MCF 10A (cell line): ENCODE measurements around the gene ALDH3B2. TPM values are rescaled to one million over a fixed set of nuclear protein-coding genes. Genes with fewer than 3 reads are reported as not detected.

ENCODE experiments used
- BruUV-seq: library from RNA; stranded (reverse); fragments of 400-500 nt; replicated peaks from 2 replicates; lab custom pipeline; 2021; lab: Mats Ljungman, UMichigan
- CTCF ChIA-PET: fragments of 300-600 bp; sonication (Branson Sonifier 250); formaldehyde crosslinking; extraction: SDS; loops from one replicate; lab custom pipeline; 2021; ENCODE audit warnings: antibody characterized with exemption, inconsistent platforms; lab: Yijun Ruan, JAX
- POLR2A ChIA-PET: fragments of 300-600, 350-650 bp; sonication (Branson Sonifier 250); formaldehyde crosslinking; extraction: SDS; loops from one replicate; lab custom pipeline; 2020; ENCODE audit warnings: antibody characterized with exemption, inconsistent platforms; lab: Yijun Ruan, JAX
- DNase-seq: peaks from one replicate; pipeline ENCODE4 v3.0.0-alpha.2; 2018; ENCODE audit not compliant: unreplicated experiment
- H3K27ac Mint-ChIP-seq: one replicate; pipeline ENCODE4 v1.8.0; 2022; ENCODE audit warnings: mild to moderate bottlenecking, low read depth, mixed read lengths; ENCODE audit not compliant: unreplicated experiment
- H3K27me3 Mint-ChIP-seq: one replicate; pipeline ENCODE4 v1.8.0; 2022; ENCODE audit warnings: mixed read lengths; ENCODE audit not compliant: insufficient read depth, unreplicated experiment
- H3K36me3 Mint-ChIP-seq: one replicate; pipeline ENCODE4 v1.8.0; 2022; ENCODE audit warnings: mild to moderate bottlenecking, moderate library complexity, mixed read lengths; ENCODE audit not compliant: insufficient read depth, unreplicated experiment
- H3K4me1 Mint-ChIP-seq: one replicate; pipeline ENCODE4 v1.8.0; 2022; ENCODE audit warnings: mixed read lengths; ENCODE audit not compliant: insufficient read depth, unreplicated experiment
- H3K4me3 Mint-ChIP-seq: one replicate; pipeline ENCODE4 v1.8.0; 2022; ENCODE audit warnings: mild to moderate bottlenecking, moderate library complexity, mixed read lengths; ENCODE audit not compliant: unreplicated experiment
- H3K9me3 Mint-ChIP-seq: one replicate; pipeline ENCODE4 v1.8.0; 2022; ENCODE audit warnings: mixed read lengths; ENCODE audit not compliant: unreplicated experiment
- intact Hi-C: fragments of 100-400 bp; cut with micrococcal nuclease; formaldehyde crosslinking; loops from 2 replicates; pipeline ENCODE4 v1.14.1; 2022
- total RNA-seq: library from RNA; stranded (reverse); gene quantifications from 2 replicates; pipeline ENCODE4 v1.2.3, GENCODE V29; 2022
- TF ChIP-seq, protein P1 (sequence below): fragments of 200-600 bp; IDR thresholded peaks from one replicate; pipeline ENCODE4 v1.8.0; 2022; ENCODE audit warnings: antibody characterized with exemption, mild to moderate bottlenecking; ENCODE audit not compliant: unreplicated experiment

ALDH3B2 gene
- total RNA-seq, 1 experiment from 2014 or later: not detected

DNA sequence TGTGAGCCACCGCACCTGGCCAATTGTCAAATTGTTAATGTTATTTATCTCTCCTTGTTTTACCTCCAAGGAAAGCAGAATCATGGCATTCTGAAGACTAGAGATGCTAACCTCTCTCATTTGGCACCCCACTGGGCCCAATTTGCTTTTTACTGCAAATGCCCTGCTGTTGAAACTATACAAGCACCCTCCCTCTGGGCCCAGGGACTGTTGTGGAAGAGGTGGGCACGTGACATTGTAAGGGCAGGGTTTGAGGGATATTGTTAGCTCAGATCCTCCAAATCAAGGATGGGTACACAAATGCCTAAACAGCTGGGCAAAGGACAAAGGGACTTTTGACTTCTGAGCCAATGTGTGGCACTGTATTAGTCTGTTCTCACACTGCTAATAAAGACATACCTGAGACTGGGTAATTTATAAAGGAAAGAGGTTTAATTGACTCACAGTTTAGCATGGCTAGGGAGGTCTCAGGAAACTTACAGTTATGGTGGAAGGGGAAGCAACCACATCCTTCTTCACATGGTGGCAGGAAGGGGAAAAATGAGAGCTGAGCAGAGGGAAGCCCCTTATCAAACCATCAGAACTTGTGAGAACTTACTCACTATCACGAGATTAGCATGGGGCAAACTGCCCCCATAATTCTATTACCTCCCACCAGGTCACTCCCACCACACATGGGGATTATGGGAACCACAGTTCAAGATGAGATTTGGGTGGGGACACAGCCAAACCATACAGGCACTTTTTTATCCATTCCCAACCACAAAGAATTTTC lies 6.5 kb upstream of the ALDH3B2 start:
- Mint-ChIP-seq H3K9me3 (peaks cover 8% of the 10 kb centered on the region), H3K36me3 (no peaks in the 10 kb centered on the region), H3K4me1 (no peaks in the 10 kb centered on the region), H3K27ac (no peak overlapping the region), H3K27me3 (peaks cover 27% of the 10 kb centered on the region), H3K4me3 (no peak overlapping the region)
- intact Hi-C loops: no loop called here
- BruUV-seq: no TSS peak
- ChIA-PET CTCF (interaction anchor here (0.5 to 1.2 kb wide), 2 partner anchors 10 to 12 kb away, joined by 3 read pairs; no protein-coding TSS in a partner anchor), POLR2A (interaction anchor here (1.3 kb wide), 1 partner anchor 11 kb away, joined by 3 read pairs; no protein-coding TSS in a partner anchor)
- TF ChIP-seq, protein P1, sequence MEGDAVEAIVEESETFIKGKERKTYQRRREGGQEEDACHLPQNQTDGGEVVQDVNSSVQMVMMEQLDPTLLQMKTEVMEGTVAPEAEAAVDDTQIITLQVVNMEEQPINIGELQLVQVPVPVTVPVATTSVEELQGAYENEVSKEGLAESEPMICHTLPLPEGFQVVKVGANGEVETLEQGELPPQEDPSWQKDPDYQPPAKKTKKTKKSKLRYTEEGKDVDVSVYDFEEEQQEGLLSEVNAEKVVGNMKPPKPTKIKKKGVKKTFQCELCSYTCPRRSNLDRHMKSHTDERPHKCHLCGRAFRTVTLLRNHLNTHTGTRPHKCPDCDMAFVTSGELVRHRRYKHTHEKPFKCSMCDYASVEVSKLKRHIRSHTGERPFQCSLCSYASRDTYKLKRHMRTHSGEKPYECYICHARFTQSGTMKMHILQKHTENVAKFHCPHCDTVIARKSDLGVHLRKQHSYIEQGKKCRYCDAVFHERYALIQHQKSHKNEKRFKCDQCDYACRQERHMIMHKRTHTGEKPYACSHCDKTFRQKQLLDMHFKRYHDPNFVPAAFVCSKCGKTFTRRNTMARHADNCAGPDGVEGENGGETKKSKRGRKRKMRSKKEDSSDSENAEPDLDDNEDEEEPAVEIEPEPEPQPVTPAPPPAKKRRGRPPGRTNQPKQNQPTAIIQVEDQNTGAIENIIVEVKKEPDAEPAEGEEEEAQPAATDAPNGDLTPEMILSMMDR: no peak
- DNase-seq: no peak

DNA sequence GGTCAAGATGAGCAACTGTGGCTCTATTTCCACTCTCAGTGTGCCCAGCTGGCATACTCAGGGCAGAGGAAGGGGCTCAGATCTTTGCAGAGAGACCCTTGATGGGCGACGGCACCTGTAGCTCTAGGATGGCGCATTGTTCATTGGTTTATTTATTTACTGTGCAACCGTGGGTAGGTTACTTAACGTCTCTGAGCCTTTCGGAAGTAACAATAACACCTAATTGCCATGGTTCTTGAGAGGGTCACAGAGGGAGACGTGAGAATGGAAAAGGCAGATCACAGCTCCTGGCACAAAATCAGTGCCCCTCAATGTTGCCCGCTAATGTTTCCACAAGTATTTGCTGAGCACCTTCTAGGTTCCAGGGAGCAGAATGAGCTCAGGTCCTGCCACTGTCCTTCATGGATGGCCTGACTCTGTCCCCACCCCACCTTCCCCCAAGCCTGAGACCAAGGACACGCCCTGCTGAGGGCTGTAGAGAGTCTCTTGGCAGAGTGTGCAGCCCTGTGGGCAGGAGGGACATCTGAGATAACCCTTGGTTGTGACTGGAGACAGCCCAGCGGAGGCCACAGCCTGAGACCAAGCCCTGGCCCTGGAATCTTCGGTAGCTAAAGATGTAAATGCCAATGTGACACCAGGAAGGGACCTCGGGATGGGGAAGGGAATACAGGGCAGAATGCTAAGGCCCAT lies 780 bp upstream of the ALDH3B2 start:
- intact Hi-C loops: no loop called here
- H3K9me3 Mint-ChIP-seq: peaks cover 8% of the 10 kb centered on the region
- BruUV-seq: no TSS peak
- no peak overlapping the region for H3K4me3 Mint-ChIP-seq
- no peak for DNase-seq
- H3K27ac Mint-ChIP-seq: no peak overlapping the region
- peaks cover 49% of the 10 kb centered on the region for H3K27me3 Mint-ChIP-seq
- TF ChIP-seq, protein P1: no peak
- H3K36me3 Mint-ChIP-seq: no peaks in the 10 kb centered on the region
- H3K4me1 Mint-ChIP-seq: no peaks in the 10 kb centered on the region
- CTCF ChIA-PET: interaction anchor here (0.5 to 1.3 kb wide), 6 partner anchors 8 to 102 kb away, joined by 3 to 6 read pairs (median 4); partner anchors contain the start of gene NUDT8
- POLR2A ChIA-PET: no interaction called here

DNA sequence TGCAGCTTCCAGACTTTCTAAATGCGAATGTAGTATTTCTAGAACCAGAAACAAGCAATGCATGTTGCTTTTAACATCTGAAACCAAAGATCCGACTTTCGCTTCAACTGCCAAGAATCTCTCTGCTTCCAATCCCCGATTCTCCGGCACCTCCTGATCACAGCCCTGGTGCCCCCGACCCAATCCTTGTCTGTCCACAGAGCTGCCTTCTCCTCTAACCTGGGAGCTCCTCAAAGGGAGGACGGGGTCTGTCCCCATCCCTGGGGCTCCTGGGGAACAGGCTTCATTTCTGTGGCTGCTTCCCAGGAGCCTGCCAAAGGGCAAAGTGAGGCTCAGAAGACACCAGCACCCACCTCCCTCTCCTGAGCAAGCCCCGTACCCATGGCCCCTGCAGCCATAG lies 521 bp downstream of the ALDH3B2 start:
- H3K9me3 Mint-ChIP-seq: peaks cover 8% of the 10 kb centered on the region
- no TSS peak for BruUV-seq
- TF ChIP-seq, protein P1: no peak
- no peak overlapping the region for H3K27ac Mint-ChIP-seq
- no peaks in the 10 kb centered on the region for H3K36me3 Mint-ChIP-seq
- peaks cover 49% of the 10 kb centered on the region for H3K27me3 Mint-ChIP-seq
- POLR2A ChIA-PET: interaction anchor here (1.3 kb wide), 1 partner anchor 21 kb away, joined by 3 read pairs; no protein-coding TSS in a partner anchor
- no peak for DNase-seq
- H3K4me1 Mint-ChIP-seq: no peaks in the 10 kb centered on the region
- intact Hi-C loops: no loop called here
- H3K4me3 Mint-ChIP-seq: no peak overlapping the region
- CTCF ChIA-PET: interaction anchor here (0.5 to 1.5 kb wide), 3 partner anchors 10 to 14 kb away, joined by 3 to 5 read pairs (median 4); no protein-coding TSS in a partner anchor

DNA sequence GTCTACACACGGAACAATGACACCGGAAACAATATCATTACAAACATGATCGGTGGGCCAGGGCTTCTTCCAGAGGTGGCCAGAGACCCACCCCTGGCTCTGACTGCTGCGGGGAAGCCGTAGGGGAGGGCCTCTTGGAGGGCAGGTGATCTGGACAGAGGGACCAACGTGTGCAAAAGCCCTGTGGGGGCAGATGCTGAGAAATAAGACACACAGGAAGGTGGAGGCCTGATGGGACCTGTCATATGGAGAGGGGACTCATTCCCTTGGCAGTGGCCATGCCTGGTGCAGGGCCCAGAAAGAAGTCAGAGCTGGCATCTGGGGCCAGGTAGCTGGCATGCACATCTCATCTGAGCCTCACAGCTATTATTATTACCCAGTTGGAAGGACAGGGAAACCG lies 1.1 kb downstream of the ALDH3B2 start:
- Mint-ChIP-seq H3K4me1 (no peaks in the 10 kb centered on the region), H3K4me3 (no peak overlapping the region), H3K27ac (no peak overlapping the region), H3K9me3 (peaks cover 8% of the 10 kb centered on the region), H3K27me3 (peaks cover 48% of the 10 kb centered on the region), H3K36me3 (no peaks in the 10 kb centered on the region)
- TF ChIP-seq, protein P1: no peak
- POLR2A ChIA-PET: interaction anchor here (1.3 kb wide), 1 partner anchor 20 kb away, joined by 3 read pairs; no protein-coding TSS in a partner anchor
- intact Hi-C loops: no loop called here
- DNase-seq: no peak
- no TSS peak for BruUV-seq
- CTCF ChIA-PET: interaction anchor here (1.4 to 1.5 kb wide), 2 partner anchors 14 to 40 kb away, joined by 3 to 5 read pairs; no protein-coding TSS in a partner anchor
